ENCODE measurements around the gene CCDC188.

- no peak for TF ChIP-seq CTCF (IDR thresholded peaks at IDR 0.05)
- TF ChIP-seq EZH2 (IDR thresholded peaks at IDR 0.05; ENCODE audit: borderline replicate concordance, insufficient read depth, low read depth, low read length, poor library complexity, severe bottlenecking) = no peak
These were observed 14.6 kb upstream of the CCDC188 start for GRCh38 chr22:20165421-20165820.
